ENCODE data around the gene TEAD3.

DNA sequence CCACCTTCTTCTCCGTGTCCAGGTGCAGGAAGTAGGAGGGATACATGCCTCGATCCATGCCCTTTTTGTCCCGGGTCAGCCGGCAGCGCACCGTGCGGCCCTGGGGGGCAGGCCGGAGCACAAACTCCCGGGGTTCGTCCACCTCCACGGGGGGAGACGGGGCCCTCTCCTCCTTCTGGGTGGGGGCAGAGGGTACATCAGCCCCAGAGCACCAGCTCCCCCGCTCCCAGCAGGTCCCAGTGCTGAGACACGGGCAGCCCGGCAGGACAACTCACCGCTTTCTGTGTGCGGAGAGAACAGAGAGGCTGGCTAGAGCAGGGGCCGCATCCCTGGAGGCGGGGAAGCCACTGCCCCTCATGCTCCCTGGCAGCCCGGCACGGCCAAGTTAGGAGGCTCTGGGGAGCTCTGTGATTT, 9.1 kb upstream of the TEAD3 start:
- no peak for TF ChIP-seq EZH2 (IDR thresholded peaks at IDR 0.05; ENCODE audit: insufficient read depth, low read length)
- TF ChIP-seq, protein P1, sequence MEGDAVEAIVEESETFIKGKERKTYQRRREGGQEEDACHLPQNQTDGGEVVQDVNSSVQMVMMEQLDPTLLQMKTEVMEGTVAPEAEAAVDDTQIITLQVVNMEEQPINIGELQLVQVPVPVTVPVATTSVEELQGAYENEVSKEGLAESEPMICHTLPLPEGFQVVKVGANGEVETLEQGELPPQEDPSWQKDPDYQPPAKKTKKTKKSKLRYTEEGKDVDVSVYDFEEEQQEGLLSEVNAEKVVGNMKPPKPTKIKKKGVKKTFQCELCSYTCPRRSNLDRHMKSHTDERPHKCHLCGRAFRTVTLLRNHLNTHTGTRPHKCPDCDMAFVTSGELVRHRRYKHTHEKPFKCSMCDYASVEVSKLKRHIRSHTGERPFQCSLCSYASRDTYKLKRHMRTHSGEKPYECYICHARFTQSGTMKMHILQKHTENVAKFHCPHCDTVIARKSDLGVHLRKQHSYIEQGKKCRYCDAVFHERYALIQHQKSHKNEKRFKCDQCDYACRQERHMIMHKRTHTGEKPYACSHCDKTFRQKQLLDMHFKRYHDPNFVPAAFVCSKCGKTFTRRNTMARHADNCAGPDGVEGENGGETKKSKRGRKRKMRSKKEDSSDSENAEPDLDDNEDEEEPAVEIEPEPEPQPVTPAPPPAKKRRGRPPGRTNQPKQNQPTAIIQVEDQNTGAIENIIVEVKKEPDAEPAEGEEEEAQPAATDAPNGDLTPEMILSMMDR (IDR thresholded peaks at IDR 0.05; ENCODE audit: insufficient read depth, low read depth, low read length): no peak

Measured in astrocyte (in vitro differentiated cells and primary cell).